ENCODE measurements around the gene WNK1. TPM values are rescaled to one million over a fixed set of nuclear protein-coding genes. Genes with fewer than 3 reads are reported as not detected.

Gene WNK1
- total RNA-seq, 1 donor from 2014 or later, result 57.6 TPM

DNA sequence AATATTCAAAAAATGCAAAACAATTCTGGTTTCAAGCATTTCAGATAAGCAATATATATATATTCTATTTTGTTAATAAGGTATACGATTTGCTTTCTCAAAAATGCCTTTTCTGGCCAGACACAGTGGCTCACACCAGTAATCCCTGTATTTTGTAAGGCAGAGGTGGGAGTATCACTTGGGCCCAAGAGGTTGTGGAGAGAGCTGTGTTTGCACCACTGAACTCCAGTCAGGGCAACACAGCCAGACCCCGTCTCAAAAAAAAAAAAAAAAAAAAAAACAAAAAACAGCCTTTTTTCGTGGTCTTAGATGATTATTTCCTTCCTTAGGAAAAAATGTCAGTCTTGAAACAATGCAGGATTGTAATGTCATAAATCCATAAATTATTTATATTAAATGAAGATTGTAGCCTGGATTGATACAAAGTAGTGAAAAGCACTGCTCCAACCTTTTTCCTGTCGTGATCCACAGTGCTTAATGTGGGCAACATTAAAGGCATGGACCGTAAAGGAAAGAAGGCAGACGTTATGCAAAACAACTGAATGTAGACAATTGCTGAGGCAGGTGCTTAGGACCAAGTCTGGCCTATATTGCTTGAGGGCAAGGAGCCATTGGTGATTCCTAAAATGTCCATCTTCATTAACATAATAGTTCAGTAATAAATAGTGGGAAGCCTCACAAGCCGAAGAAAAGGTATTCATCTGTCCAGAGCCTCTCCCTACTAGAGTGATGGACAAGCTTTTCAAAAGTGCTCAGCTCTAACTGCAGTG, 160.3 kb downstream of the WNK1 start:
- no peak for DNase-seq (ENCODE audit: low read depth)
- TF ChIP-seq, protein P1, sequence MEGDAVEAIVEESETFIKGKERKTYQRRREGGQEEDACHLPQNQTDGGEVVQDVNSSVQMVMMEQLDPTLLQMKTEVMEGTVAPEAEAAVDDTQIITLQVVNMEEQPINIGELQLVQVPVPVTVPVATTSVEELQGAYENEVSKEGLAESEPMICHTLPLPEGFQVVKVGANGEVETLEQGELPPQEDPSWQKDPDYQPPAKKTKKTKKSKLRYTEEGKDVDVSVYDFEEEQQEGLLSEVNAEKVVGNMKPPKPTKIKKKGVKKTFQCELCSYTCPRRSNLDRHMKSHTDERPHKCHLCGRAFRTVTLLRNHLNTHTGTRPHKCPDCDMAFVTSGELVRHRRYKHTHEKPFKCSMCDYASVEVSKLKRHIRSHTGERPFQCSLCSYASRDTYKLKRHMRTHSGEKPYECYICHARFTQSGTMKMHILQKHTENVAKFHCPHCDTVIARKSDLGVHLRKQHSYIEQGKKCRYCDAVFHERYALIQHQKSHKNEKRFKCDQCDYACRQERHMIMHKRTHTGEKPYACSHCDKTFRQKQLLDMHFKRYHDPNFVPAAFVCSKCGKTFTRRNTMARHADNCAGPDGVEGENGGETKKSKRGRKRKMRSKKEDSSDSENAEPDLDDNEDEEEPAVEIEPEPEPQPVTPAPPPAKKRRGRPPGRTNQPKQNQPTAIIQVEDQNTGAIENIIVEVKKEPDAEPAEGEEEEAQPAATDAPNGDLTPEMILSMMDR (IDR thresholded peaks at IDR 0.05; ENCODE audit: insufficient read depth, low read length, poor library complexity, severe bottlenecking), result no peak
- Histone ChIP-seq H3K36me3 (ENCODE audit: control insufficient read depth, insufficient read depth, low read length) (peaks cover 4% of the 10 kb centered on the region), H3K4me3 (ENCODE audit: low read depth, low read length) (no peak overlapping the region), H3K27me3 (ENCODE audit: control insufficient read depth, insufficient read depth, low read length) (no peaks in the 10 kb centered on the region)

- peaks cover 2% of the 10 kb centered on the region for H3K36me3 ChIP-seq (ENCODE audit: control insufficient read depth, insufficient read depth, low read length)
- H3K27me3 ChIP-seq (ENCODE audit: control insufficient read depth, insufficient read depth, low read length), result no peaks in the 10 kb centered on the region
- H3K4me3 ChIP-seq (ENCODE audit: low read depth, low read length), result no peak overlapping the region
- peak; percentile 95 for DNase-seq (ENCODE audit: low read depth)
- TF ChIP-seq, protein P1 (IDR thresholded peaks at IDR 0.05; ENCODE audit: insufficient read depth, low read length, poor library complexity, severe bottlenecking), result no peak
Measured at GRCh38 chr12:913919-914698, 161.7 kb downstream of the WNK1 start.

DNA sequence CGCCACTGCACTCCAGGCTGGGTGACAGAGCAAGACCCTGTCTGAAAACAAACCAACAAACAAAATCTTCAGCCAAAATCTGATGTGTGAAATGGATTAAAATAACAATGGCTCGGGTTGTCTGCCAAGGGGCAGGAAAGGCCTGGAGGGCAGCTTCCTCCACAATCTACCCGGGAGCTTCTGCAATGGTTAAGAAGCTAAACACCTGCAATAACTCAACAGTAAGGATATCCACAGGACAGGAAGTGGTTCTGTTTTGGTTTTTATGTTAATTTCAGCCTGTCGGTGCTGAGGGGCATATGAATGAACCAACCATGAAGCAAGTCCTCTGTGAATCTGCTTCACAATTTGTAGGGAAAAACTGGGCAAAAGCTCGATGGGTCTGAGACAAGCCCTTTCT, 162.7 kb downstream of the WNK1 start:
- no peak for DNase-seq (ENCODE audit: low read depth)
- Histone ChIP-seq H3K27me3 (ENCODE audit: control insufficient read depth, insufficient read depth, low read length) (no peaks in the 10 kb centered on the region), H3K36me3 (ENCODE audit: control insufficient read depth, insufficient read depth, low read length) (peaks cover 2% of the 10 kb centered on the region), H3K4me3 (ENCODE audit: low read depth, low read length) (no peak overlapping the region)
- TF ChIP-seq, protein P1 (IDR thresholded peaks at IDR 0.05; ENCODE audit: insufficient read depth, low read length, poor library complexity, severe bottlenecking), result no peak

- TF ChIP-seq, protein P1 (IDR thresholded peaks at IDR 0.05; ENCODE audit: insufficient read depth, low read length, poor library complexity, severe bottlenecking), result no peak
- no peaks in the 10 kb centered on the region for H3K27me3 ChIP-seq (ENCODE audit: control insufficient read depth, insufficient read depth, low read length)
- H3K4me3 ChIP-seq (ENCODE audit: low read depth, low read length), result no peak overlapping the region
- peaks cover 2% of the 10 kb centered on the region for H3K36me3 ChIP-seq (ENCODE audit: control insufficient read depth, insufficient read depth, low read length)
- DNase-seq (ENCODE audit: low read depth), result peak; percentile 42
Measured at GRCh38 chr12:916240-916639, 163.9 kb downstream of the WNK1 start.

GRCh38 chr12:916712-917445, 164.5 kb downstream of the WNK1 start:
- no peaks in the 10 kb centered on the region for H3K27me3 ChIP-seq (ENCODE audit: control insufficient read depth, insufficient read depth, low read length)
- DNase-seq (ENCODE audit: low read depth), result peak; percentile 9
- peaks cover 2% of the 10 kb centered on the region for H3K36me3 ChIP-seq (ENCODE audit: control insufficient read depth, insufficient read depth, low read length)
- H3K4me3 ChIP-seq (ENCODE audit: low read depth, low read length), result no peak overlapping the region
- TF ChIP-seq, protein P1 (IDR thresholded peaks at IDR 0.05; ENCODE audit: insufficient read depth, low read length, poor library complexity, severe bottlenecking), result no peak

All from kidney epithelial cell (primary cell).